NCI-H460 (cell line): ENCODE measurements around the gene LRRN2. TPM values are rescaled to one million over a fixed set of nuclear protein-coding genes. Genes with fewer than 3 reads are reported as not detected.
"Not testable (repeated sequence)": the region's sequence is repeated elsewhere in the genome, so short reads cannot be mapped to it uniquely, and the experiment has no call there.

Experiments used
- DNase-seq: peaks from one replicate; pipeline ENCODE4 v3.0.0-alpha.2; 2016; ENCODE audit warnings: low read depth; ENCODE audit errors: extremely low read depth
- polyA plus RNA-seq: library from polyadenylated mRNA; depleted of rRNA; stranded (reverse); fragments of >200 nt; gene quantifications from 2 replicates; pipeline ENCODE4 v1.2.3, GENCODE V29; 2014; cell fraction: nucleus; rRNA removed
- total RNA-seq: library from RNA; depleted of rRNA; stranded (reverse); fragments of >200 nt; shearing (Covaris generic); gene quantifications from 2 replicates; pipeline ENCODE4 v1.2.3, GENCODE V29; 2014; rRNA removed

Gene LRRN2
- total RNA-seq: 0.82 and 0.87 TPM in 2 replicates
- polyA plus RNA-seq: 0.37 and 1.2 TPM in 2 replicates

GRCh38 chr1:204685236-204686006 lies at the start of gene LRRN2:
Gene LRRN2 (minus strand): TSS chr1:204685738. CDS start chr1:204619992, 65,746 bp downstream.
- no peak for DNase-seq

GRCh38 chr1:204735042-204735441 lies 49.5 kb upstream of the LRRN2 start:
- DNase-seq: no peak

GRCh38 chr1:204733869-204734596 lies 48.5 kb upstream of the LRRN2 start:
- DNase-seq: no peak

DNA sequence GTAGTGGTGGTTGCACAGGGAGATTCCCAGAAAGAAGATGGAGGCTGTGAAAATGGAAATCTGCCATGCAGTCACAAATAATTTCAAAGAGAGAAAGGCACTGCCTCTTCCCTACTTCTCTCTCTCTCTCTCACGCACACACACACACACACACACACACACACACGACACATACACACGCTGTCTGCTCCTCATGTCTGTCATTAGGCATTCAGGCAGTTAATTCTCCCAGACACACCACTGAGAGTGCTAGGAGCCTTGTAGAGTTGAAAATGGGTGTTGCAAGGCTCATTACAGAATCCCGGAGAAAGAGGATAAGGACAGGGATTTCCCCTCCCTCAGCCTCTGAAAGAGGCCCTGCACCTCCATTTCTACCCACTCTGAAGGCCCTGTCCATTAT lies 47.8 kb upstream of the LRRN2 start:
- no peak for DNase-seq

- DNase-seq: no peak
Measured at GRCh38 chr1:204731985-204732575, 46.5 kb upstream of the LRRN2 start.

GRCh38 chr1:204731509-204731908 lies 46.0 kb upstream of the LRRN2 start:
- no peak for DNase-seq

DNA sequence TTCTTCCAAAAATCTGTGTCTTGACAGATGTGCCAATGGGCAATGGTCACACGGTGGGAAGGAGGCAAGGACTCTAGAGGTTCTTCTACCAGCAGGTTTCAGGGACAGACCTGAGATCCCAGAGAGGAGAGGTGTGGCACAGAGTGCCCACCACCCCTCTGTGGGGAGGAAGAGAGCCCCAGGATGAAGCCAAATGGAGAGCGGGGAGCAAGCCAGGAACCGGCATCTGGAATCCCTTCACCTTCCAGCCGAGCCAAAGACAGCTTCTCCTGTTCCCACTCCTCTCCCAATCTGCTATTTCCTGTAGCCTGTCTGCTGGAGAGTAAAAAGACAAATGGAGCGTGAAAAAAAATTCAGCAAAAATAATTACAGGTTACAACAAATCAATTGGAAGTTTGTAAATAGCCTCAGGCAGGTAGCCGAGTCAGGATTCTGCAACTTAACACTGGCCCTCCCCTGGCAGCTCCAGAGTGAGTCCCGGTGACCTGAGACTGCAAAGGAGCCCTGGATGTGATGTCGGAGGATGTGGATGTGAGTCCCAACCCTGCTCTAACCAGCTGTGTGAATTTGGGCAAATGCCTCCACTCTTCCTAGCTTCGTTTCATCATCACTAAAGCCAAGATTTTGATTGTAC lies 45.4 kb upstream of the LRRN2 start:
- DNase-seq: no peak

- DNase-seq: no peak
Measured at GRCh38 chr1:204729516-204729915, 44.0 kb upstream of the LRRN2 start.

DNA sequence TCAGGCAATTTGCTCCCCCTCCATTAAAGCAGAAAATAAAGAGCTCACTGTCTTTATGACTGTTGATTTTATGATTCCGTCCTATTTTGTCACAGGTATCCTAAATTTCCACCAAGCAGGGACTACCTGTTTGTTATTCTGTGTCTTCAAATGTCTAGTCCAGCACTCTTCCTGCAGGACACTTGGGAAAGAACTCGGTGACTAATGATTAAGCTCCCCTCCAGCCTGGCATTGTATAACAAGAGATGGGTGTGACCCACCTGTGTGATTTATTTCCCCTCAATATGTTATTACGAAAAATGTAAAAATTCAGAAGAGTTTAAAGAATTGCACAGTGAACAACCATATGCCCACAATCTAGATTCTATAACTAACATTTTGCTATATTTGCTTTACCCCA lies 42.9 kb upstream of the LRRN2 start:
- DNase-seq: no peak

GRCh38 chr1:204728045-204728444 lies 42.5 kb upstream of the LRRN2 start:
- no peak for DNase-seq

DNA sequence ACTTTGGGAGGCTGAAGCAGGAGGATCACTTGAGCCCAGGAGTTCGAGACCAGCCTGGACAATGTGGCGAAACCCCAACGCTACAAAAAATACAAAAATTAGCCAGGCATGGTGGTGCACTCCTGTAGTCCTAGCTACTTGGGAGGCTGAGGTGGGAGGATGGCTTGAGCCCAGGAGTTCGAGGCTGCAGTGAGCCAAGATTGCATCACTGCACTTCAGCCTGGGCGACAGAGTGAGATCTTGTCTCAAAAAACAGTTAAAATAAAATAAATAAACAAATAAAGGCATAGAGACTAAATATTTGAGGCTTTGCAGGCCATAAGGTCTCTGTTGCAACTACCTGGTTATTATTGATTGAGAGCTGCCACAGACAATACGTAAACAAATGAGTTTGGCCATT lies 41.9 kb upstream of the LRRN2 start:
- DNase-seq: not testable (repeated sequence)

DNA sequence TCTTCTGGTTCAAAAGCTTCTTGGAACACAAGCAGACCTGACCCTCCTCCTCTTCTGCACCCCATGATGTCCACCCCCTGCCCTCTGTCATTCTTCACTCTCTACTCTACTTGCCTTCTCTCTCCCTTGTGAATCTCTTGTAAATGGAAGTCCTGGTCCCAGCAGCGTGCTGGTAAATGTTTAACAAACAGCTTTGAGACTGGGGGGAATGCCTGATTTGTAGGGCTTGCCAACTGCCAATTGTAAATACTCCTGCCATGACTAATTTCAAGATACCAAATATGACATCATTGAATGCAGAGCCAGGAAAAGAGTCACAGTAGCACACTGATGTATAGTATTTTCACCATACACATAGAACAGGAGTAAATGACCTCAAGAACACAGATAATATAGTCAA lies 40.9 kb upstream of the LRRN2 start:
- no peak for DNase-seq

DNA sequence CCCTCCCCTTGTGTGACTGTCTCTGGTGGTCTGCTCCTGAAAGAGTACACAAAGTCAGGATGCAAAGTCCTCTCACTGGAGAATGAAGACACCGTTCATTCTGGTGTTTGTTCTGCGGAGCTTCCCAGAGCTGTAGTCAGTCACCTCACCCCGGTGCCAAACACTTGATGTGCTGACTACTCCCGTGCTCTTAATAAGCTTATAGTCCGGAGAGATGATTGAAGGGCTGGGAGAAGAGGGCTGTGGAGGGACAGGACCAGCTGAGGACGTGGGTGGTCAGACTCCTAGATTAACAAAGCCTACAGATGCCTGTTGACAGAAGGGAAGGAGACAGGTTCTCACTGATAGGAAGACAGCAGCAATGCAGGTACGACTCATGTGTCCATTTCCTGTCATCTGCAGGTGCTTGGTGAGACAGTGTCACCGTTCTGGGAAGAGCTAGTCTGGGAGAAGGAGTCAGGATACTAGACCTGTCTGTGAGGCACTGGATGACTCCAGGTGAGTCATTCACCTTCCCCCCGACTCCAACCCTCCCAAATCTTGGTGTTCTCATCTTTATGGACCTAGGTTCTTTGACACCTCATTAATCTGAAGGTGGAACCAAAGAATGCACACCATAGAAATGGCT lies 40.4 kb upstream of the LRRN2 start:
- DNase-seq: no peak

DNA sequence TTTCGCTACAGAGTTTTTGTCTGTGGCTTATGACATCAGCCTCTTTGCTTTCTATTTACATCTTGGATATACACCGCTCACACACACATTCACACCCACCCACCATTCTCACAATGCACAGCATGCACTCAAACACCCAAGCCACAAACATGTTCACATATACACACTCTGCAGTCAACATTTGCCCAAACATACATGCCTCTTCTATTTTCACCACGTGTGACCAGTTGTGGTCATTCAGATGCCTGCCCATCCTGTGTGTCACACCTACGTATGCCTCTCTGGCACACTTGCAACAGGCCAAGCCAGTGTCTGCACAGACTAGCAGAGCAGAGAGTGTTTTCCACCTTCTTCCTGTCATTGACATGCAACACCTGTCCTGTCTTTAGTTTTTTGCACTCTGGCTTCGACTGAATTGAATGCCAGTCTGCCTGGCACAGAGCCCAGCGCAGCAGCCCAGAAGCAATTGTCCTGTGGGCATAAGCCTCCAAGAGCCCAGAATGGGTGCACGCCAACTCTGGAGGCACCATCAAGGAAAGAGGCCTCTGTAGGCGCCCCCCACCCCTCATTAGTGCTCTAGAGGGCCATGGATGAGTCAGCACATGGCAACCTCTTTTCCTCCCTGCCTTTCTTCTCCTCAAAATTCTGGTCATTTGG lies 37.7 kb upstream of the LRRN2 start:
- no peak for DNase-seq

- no peak for DNase-seq
Measured at GRCh38 chr1:204721373-204722055, 36.0 kb upstream of the LRRN2 start.

- DNase-seq: no peak
Measured at GRCh38 chr1:204716660-204717059, 31.1 kb upstream of the LRRN2 start.

- DNase-seq: no peak
Measured at GRCh38 chr1:204714861-204715511, 29.4 kb upstream of the LRRN2 start.

- no peak for DNase-seq
Measured at GRCh38 chr1:204714194-204714860, 28.8 kb upstream of the LRRN2 start.
